Esophagus (tissue), 2 donors: ENCODE results near the gene B3GNT7. TPM values are rescaled to one million over a fixed set of nuclear protein-coding genes. Genes with fewer than 3 reads are reported as not detected.
"Not testable (repeated sequence)": the region's sequence is repeated elsewhere in the genome, so short reads cannot be mapped to it uniquely, and the experiment has no call there.

ENCODE experiments used
- H3K27ac ChIP-seq, 2 donors: one replicate each; pipeline ENCODE4 v1.5.1; 2013; ENCODE audit warnings: low read depth in 2 of 2, mild to moderate bottlenecking in 2 of 2, inconsistent platforms in 1 of 2, low read length in 1 of 2, moderate library complexity in 1 of 2
- H3K27me3 ChIP-seq, 2 donors: one replicate each; pipeline ENCODE4 v1.6.1; 2013; ENCODE audit warnings: low read length in 2 of 2, control low read depth in 1 of 2, mild to moderate bottlenecking in 1 of 2; ENCODE audit not compliant: insufficient read depth in 2 of 2, control insufficient read depth in 1 of 2
- H3K36me3 ChIP-seq, 2 donors: one replicate each; pipeline ENCODE4 v1.6.1; 2013; ENCODE audit warnings: low read length in 1 of 2; ENCODE audit not compliant: control insufficient read depth in 2 of 2, insufficient read depth in 2 of 2
- H3K4me1 ChIP-seq, 2 donors: one replicate each; pipeline ENCODE4 v1.6.1; 2013; ENCODE audit warnings: low read length in 1 of 2; ENCODE audit not compliant: control insufficient read depth in 2 of 2, insufficient read depth in 2 of 2
- H3K4me3 ChIP-seq, 2 donors: one replicate each; pipeline ENCODE4 v1.5.1; 2013; ENCODE audit warnings: low read length in 2 of 2, mild to moderate bottlenecking in 2 of 2, low read depth in 1 of 2, moderate library complexity in 1 of 2
- H3K9me3 ChIP-seq, 2 donors: one replicate each; pipeline ENCODE4 v1.6.1; 2013; ENCODE audit warnings: mild to moderate bottlenecking in 2 of 2, low read depth in 1 of 2, low read length in 1 of 2, moderate library complexity in 1 of 2; ENCODE audit not compliant: control insufficient read depth in 2 of 2, insufficient read depth in 1 of 2
- WGBS, 2 donors: extraction: QIAGEN DNeasy Blood & Tissue Kit; methylation state at CpG; one replicate each; pipeline ENCODE4 v1.1.7; 2013; 5-methylcytosine and 5-hydroxymethylcytosine counted together
- polyA plus RNA-seq, 2 donors: library from polyadenylated mRNA; stranded (reverse); fragments of 200-250 nt; gene quantifications; one replicate each; pipeline ENCODE4 v1.2.3, GENCODE V29; 2013
- donor health status: healthy with polysubstance abuse.
- donor health status: Bipolar disorder and iron deficiency.

Gene B3GNT7, protein sequence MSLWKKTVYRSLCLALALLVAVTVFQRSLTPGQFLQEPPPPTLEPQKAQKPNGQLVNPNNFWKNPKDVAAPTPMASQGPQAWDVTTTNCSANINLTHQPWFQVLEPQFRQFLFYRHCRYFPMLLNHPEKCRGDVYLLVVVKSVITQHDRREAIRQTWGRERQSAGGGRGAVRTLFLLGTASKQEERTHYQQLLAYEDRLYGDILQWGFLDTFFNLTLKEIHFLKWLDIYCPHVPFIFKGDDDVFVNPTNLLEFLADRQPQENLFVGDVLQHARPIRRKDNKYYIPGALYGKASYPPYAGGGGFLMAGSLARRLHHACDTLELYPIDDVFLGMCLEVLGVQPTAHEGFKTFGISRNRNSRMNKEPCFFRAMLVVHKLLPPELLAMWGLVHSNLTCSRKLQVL
- polyA plus RNA-seq, result 1 to 10 TPM; 1.6 to 1.9 TPM

DNA sequence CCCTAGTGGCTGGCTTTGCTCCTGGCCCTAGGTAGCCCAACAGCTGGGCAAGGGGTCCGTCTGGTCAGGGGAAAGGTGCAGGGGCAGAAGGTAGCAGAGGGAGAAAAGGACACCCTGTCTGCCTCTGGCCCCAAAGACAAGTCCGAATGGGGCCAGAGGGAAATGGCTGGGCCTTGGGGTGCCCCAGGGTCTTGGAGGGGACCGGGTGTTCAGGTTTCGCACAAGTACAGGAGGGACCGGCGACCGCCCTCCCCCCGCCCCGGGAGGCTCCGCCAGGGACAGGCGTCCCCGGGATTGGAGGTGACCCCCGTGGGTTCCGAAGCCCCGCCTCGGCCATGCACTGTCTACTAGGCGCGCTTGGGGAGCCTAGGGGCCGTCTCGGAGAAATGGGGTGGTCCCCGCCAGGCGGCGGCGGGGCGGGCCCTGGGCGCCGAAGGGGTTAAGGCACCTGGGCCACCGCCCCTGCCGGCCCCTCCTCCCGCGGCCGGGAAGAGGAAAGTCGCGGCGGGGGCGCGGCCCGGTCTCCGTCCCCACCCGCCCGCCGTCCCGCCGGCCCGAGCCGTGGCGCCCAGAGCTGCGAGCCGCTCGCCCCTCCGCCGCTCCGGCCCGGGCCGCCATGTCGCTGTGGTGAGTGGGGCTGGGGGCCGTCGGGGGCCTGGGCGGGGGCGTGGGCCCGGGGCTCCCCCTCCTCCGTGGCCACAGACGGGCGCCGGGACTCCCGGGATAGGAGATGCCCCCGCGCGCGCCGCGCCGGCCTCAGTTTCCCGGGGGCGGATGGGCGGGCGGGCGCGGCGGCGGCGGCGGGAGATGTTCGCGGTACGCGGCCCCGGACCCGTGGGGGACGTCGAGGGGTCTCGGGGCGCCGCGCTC lies at the start of gene B3GNT7:
Gene B3GNT7 (plus strand): TSS at position 523 of the 870 bp plus-strand sequence. CDS start 94 bp downstream, at position 617.
- peaks cover 0 to 6% of the 10 kb centered on the region in 2 donors for H3K27me3 ChIP-seq

DNA sequence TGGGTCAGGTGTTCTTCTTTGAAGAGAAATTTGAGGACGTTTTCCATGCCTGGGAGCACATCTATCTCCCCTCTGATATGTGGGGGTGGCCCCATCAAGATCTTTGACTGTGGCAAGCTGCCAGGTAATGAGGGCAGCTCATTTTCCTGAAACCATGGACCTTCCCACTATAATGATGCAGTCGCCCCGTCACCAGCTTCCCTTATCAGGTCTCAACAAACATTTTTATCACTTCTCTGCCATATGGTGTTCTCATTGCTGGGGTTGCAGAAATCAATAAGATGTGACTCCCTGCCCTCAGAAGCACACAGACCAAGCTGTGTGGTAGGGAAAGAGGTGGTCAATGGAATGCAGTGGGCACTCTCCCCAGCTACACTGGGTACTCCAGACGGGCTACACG lies 48.4 kb upstream of the B3GNT7 start:
- H3K36me3 ChIP-seq, result no peaks in the 10 kb centered on the region
- H3K9me3 ChIP-seq, result no peaks in the 10 kb centered on the region
- no peak overlapping the region for H3K27ac ChIP-seq
- H3K4me1 ChIP-seq, result no peaks in the 10 kb centered on the region
- 66 to 87% methylated on average over 5 of the region's 5 CpGs for WGBS, 2 donors
- H3K27me3 ChIP-seq, result no peaks in the 10 kb centered on the region
- no peak overlapping the region for H3K4me3 ChIP-seq

More for the DNA sequence above, at the start of gene B3GNT7:
- peak within 1 kb of the TSS; percentile 8 to 54 for H3K4me3 ChIP-seq
- 4 to 6% methylated on average over 42 to 95 of the region's 95 CpGs for WGBS, 2 donors
- H3K4me1 ChIP-seq, result peaks cover 0 to 6% of the 10 kb centered on the region in 2 donors
- H3K36me3 ChIP-seq, result no peaks in the 10 kb centered on the region
- no peak within 1 kb of the TSS for H3K27ac ChIP-seq
- no peaks in the 10 kb centered on the region for H3K9me3 ChIP-seq

DNA sequence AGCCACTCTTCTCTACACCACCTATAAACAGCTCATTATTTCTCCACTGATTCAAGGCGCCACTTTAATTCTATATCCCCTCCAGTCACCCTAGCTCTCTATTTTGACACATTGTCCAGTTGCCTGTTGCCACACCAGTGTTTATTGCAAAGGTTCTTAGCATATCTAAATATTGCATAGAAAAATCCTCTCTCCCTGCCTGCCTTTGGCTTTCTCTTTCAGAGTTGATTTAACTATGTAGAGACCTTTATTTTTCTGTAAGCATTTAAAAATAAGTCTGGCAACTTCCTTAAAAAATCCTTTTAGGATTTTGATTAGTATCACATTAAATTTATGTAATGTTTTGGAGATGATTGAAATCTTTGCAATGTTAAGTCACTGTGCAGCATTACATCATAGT lies 47.9 kb upstream of the B3GNT7 start:
- Histone ChIP-seq H3K4me3 (no peak overlapping the region), H3K27ac (no peak overlapping the region), H3K27me3 (no peaks in the 10 kb centered on the region), H3K9me3 (no peaks in the 10 kb centered on the region), H3K36me3 (no peaks in the 10 kb centered on the region), H3K4me1 (no peaks in the 10 kb centered on the region)
- 88 to 95% methylated on average over 1 of the region's 1 CpG for WGBS, 2 donors

DNA sequence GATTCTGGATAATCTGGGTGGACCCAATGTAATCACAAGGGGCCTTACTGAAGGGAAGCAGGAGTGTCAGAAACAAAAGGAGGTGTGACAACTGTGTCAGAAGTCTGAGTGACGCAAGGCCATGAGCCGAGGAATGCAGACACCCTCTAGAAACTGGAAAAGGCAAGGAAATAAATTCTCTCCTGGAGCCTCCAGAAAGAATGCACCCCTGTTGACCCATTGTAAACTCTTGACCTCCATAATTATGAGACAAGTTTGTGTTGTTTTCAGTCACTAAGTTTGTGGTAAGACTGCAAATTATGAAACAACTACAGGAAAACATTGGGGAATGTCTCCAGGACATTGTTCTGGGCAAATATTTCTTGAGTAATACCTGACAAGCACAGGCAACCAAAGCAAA lies 47.3 kb upstream of the B3GNT7 start:
- Histone ChIP-seq H3K4me3 (no peak overlapping the region), H3K9me3 (no peaks in the 10 kb centered on the region), H3K36me3 (no peaks in the 10 kb centered on the region), H3K27ac (no peak overlapping the region), H3K27me3 (no peaks in the 10 kb centered on the region), H3K4me1 (no peaks in the 10 kb centered on the region)
- WGBS, 2 donors, result 70 to 88% methylated on average over 2 of the region's 2 CpGs

DNA sequence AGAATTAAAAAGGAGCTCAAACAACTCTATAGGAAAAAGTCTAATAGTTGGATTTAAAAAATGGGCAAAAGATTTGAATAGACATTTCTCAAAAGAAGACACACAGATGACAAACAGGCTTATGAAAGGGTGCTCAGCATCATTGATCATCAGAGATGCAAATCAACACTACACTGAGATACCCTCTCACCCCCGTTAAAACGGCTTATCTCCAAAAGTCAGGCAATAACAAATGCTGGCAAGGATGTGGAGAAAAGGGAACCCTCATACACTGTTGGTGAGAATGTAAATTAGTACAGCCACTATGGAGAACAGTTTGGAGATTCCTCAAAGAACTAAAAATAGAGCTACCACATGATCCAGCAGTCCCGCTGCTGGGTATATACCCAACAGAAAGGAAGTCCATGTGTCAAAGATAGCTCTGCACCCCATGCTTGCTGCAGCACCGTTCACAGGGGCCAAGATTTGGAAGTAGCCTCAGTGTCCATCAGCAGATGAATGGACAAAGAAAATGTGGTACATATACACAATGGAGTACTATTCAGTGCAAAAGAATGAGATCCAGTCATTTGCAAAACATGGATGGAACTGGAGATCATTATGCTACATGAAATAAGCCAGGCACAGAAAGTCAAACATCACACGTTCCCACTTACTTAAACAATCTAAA lies 46.7 kb upstream of the B3GNT7 start:
- no peaks in the 10 kb centered on the region for H3K27me3 ChIP-seq
- WGBS, 2 donors, result 62 to 67% methylated on average over 5 of the region's 5 CpGs
- no peak overlapping the region for H3K27ac ChIP-seq
- no peak overlapping the region for H3K4me3 ChIP-seq
- no peaks in the 10 kb centered on the region for H3K36me3 ChIP-seq
- no peaks in the 10 kb centered on the region for H3K4me1 ChIP-seq
- no peaks in the 10 kb centered on the region for H3K9me3 ChIP-seq

DNA sequence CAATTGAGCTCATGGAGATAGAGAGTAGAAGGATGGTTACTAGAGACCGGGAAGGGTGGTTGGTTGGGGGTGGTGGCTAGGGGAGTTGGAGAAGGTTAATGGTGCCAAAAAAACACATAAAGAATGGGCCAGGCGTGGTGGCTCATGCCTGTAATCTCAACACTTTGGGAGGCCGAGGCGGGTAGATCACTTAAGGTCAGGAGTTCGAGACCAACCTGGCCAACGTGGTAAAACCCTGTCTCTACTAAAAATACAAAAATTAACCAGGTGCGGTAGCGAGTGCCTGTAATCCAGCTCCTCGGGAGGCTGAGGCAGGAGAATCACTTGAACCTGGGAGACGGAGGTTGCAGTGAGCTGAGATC lies 46.2 kb upstream of the B3GNT7 start:
- H3K4me1 ChIP-seq, H3K27me3 ChIP-seq, H3K36me3 ChIP-seq, H3K9me3 ChIP-seq, H3K27ac ChIP-seq, H3K4me3 ChIP-seq: not testable (repeated sequence)
- 86 to 90% methylated on average over 10 of the region's 10 CpGs for WGBS, 2 donors

DNA sequence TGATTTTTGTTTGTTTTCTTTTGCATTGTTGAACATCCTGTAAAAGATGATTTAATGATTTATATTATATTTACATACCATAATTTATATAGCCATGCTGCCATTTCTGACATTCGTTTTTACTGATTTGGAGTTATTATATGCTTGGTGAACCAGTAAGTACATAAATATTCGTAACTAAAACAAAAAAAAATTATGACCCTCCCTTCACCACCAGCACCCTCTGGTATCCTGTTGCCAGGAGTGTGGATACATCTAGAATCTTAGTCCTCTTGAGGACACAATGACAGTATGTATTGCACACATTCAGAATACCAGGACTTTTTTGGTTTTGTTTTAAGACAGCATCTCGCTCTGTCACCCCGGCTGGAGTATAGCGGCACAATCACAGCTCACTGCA lies 43.9 kb upstream of the B3GNT7 start:
- H3K4me1 ChIP-seq, result no peaks in the 10 kb centered on the region
- H3K27ac ChIP-seq, result no peak overlapping the region
- H3K27me3 ChIP-seq, result no peaks in the 10 kb centered on the region
- WGBS, 2 donors, result 83 to 92% methylated on average over 5 of the region's 5 CpGs
- no peaks in the 10 kb centered on the region for H3K9me3 ChIP-seq
- H3K36me3 ChIP-seq, result no peaks in the 10 kb centered on the region
- no peak overlapping the region for H3K4me3 ChIP-seq

DNA sequence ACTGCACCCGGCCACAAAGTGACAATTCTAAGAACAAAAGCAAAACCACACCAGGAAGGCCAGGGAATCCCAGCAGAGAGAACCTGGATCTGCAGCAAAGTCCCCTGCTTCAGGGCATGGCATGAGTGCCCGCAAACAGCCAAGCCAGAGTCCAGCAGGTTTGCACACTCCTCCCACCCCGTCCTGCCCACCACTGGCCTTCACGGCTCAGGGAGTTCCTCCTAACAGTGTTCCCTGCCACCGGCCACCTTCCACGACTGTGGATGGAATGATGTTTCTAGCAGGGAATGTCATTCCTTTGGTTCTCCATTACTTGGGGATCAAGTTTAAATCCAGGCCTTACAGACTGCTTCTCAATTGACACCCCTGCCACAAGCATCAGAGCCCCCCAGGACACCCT lies 42.0 kb upstream of the B3GNT7 start:
- WGBS, 2 donors, result 95 to 96% methylated on average over 5 of the region's 6 CpGs
- Histone ChIP-seq H3K27ac (no peak overlapping the region), H3K4me3 (no peak overlapping the region), H3K9me3 (no peaks in the 10 kb centered on the region), H3K4me1 (no peaks in the 10 kb centered on the region), H3K27me3 (no peaks in the 10 kb centered on the region), H3K36me3 (no peaks in the 10 kb centered on the region)

DNA sequence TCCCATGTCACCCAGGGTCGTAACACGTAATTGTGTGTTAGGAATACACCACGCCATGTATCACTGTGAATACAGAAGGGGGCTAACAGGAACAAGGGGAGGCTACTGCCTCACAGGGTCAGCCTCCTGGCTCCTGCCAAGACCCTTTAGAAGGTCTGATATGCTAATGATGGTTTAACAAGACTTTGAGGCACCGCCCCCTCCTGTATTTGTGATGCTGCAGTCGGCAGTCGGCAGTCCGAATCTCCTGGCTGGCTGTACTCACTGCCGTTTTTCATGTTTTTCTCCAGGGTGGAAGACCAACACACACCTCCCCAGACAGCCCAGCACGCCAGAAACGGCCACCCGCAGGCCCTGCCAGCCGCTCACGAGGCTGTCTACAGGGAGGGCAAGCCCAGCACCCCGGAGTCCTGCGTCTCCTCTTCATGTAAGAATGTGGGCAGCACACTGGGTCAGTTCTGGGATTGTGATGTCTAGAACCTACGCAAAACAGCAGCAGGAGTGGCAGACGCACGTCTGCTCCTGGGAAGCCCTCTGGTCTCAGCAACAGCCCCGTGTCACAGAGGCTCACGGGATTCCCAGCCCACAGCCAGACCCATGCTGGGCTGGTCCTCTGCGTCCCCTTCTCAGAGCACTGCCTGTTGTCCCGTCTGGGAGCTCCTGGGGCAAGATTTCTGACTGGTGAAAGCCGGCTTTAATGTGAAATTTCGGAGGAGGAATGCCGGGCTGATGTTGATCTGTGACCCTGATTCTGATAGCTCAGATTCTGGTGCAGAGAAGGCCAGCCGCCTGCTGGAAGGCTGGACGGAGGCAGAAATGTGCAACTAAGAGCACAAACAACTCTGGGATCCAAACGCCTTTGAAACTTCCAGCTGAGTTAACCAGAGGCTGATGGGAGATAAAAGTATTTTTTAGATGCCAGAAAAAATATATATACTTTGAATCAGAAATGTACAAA lies 39.7 kb upstream of the B3GNT7 start:
- H3K4me1 ChIP-seq, result no peaks in the 10 kb centered on the region
- 81 to 82% methylated on average over 28 of the region's 28 CpGs for WGBS, 2 donors
- H3K4me3 ChIP-seq, result no peak overlapping the region
- no peaks in the 10 kb centered on the region for H3K27me3 ChIP-seq
- H3K9me3 ChIP-seq, result no peaks in the 10 kb centered on the region
- H3K36me3 ChIP-seq, result no peaks in the 10 kb centered on the region
- no peak overlapping the region for H3K27ac ChIP-seq
